Esophagus squamous epithelium (tissue), 5 donors: Measurements from ENCODE around the gene FAM78B. TPM values are rescaled to one million over a fixed set of nuclear protein-coding genes. Genes with fewer than 3 reads are reported as not detected.

Source experiments
- DNase-seq: peaks from one replicate; lab custom pipeline; 2025; lab: John Stamatoyannopoulos, UW
- H3K27ac ChIP-seq, 4 donors: fragments of 200-600 bp; sonication (generic); one replicate each; pipeline ENCODE4 v1.5.1; 2016 to 2019; ENCODE audit warnings: mild to moderate bottlenecking in 1 of 4
- H3K27me3 ChIP-seq, 4 donors: fragments of 200-600 bp; sonication (generic); 1 replicate in 3 of 4; 2 replicates in 1 of 4; pipeline versions ENCODE4 v1.5.1 to v1.6.0; 2017 to 2021; ENCODE audit warnings: antibody characterized with exemption in 1 of 4
- H3K36me3 ChIP-seq, 3 donors: fragments of 200-600 bp; sonication (generic); one replicate each; pipeline ENCODE4 v1.5.1; 2016 to 2019
- H3K4me1 ChIP-seq, 3 donors: fragments of 200-600 bp; sonication (generic); one replicate each; pipeline ENCODE4 v1.5.1; 2017 to 2019
- H3K4me3 ChIP-seq, 4 donors: fragments of 200-600 bp; sonication (generic); 1 replicate in 3 of 4; 2 replicates in 1 of 4; pipeline ENCODE4 v1.5.1; 2016 to 2019; ENCODE audit warnings: mild to moderate bottlenecking in 2 of 4, moderate library complexity in 1 of 4
- H3K9me3 ChIP-seq, 3 donors: fragments of 200-600 bp; sonication (generic); one replicate each; pipeline ENCODE4 v1.5.1; 2016 to 2019
- POLR2A ChIP-seq, 4 donors: fragments of 450-650 bp; IDR thresholded peaks; one replicate each; pipeline ENCODE4 v1.6.1; 2017; ENCODE audit warnings: antibody characterized with exemption in 4 of 4, mild to moderate bottlenecking in 4 of 4, moderate library complexity in 3 of 4
- WGBS, 2 donors: methylation state at CpG; one replicate each; pipeline ENCODE4 v1.1.5; 2018; 5-methylcytosine and 5-hydroxymethylcytosine counted together
- intact Hi-C: fragments of 100-400 bp; cut with DNase I; formaldehyde crosslinking; loops from one replicate; pipeline ENCODE4 v1.15.0; 2022
- total RNA-seq, 4 donors: library from RNA; depleted of rRNA; stranded (reverse); fragments of >200 nt; gene quantifications; one replicate each; pipeline ENCODE4 v1.1.0, GENCODE V29; 2016
- TF ChIP-seq, protein P1 (sequence below), 6 experiments: fragments of 450-650 bp in 4 of 6; fragments of 200-600 bp in 2 of 6; sonication (generic) in 2 of 6; IDR thresholded peaks; one replicate each; pipeline ENCODE4 v1.5.1; 2016 to 2019; ENCODE audit warnings: antibody characterized with exemption in 6 of 6, mild to moderate bottlenecking in 4 of 6, moderate library complexity in 4 of 6
- donor health status: DM: yes; HTN: yes; CAD: no.

The FAM78B gene
- total RNA-seq, 4 donors from 2014 or later: 0.26 to 1.7 (median 0.64) TPM

DNA sequence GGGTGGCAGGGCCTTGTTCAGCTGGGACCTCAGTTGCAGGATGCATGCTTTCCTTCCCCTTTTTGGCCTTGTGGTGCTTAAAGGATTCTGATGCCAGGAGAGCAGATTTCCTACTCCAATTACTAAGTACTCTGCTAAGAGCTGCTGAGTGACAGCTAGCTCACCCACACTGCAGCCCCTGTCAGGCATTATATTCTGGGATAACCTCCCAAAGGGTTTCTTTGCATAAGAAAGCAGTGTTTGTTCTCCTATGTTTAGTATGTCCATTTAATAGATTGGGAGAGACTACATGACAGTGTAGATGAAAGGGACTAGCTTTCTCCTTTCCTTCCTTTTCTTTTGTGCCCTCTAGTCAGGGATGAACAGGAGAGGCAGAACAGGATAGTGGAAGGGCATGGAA is 100.7 kb downstream of the FAM78B start:
- no peak overlapping the region for H3K4me3 ChIP-seq
- no peaks in the 10 kb centered on the region for H3K36me3 ChIP-seq
- no peaks in the 10 kb centered on the region for H3K27me3 ChIP-seq
- H3K27ac ChIP-seq: no peak overlapping the region
- TF ChIP-seq, protein P1, sequence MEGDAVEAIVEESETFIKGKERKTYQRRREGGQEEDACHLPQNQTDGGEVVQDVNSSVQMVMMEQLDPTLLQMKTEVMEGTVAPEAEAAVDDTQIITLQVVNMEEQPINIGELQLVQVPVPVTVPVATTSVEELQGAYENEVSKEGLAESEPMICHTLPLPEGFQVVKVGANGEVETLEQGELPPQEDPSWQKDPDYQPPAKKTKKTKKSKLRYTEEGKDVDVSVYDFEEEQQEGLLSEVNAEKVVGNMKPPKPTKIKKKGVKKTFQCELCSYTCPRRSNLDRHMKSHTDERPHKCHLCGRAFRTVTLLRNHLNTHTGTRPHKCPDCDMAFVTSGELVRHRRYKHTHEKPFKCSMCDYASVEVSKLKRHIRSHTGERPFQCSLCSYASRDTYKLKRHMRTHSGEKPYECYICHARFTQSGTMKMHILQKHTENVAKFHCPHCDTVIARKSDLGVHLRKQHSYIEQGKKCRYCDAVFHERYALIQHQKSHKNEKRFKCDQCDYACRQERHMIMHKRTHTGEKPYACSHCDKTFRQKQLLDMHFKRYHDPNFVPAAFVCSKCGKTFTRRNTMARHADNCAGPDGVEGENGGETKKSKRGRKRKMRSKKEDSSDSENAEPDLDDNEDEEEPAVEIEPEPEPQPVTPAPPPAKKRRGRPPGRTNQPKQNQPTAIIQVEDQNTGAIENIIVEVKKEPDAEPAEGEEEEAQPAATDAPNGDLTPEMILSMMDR (IDR thresholded peaks at IDR 0.05): no peak
- intact Hi-C loops: no loop called here
- no peaks in the 10 kb centered on the region for H3K4me1 ChIP-seq
- DNase-seq: no peak
- H3K9me3 ChIP-seq: no peaks in the 10 kb centered on the region

DNA sequence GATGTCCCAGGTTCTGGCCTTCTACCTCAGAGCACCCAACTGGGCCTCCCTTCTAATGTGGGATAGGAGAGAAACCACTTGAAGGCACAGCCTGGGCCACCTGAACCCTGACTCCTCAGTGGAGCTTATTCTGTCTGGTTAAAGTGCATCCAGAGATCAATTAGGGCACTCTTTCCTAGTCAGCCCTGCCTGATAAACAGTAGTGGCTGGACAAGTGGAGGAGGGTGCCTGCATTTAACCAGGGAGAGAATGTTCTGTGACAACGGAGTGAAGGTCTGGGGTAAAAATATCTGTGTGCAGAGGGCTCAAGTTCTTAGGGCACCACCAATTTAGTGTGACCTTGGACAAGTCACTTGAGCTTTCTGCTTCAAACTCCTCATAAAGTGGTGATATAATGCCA is 101.8 kb downstream of the FAM78B start:
- 67 to 86% methylated on average over 1 of the region's 1 CpG for WGBS, 2 donors
- no peak for DNase-seq
- TF ChIP-seq, protein P1 (IDR thresholded peaks at IDR 0.05): no peak
- no peak for TF ChIP-seq POLR2A (IDR thresholded peaks at IDR 0.05)
- no peaks in the 10 kb centered on the region for H3K4me1 ChIP-seq
- intact Hi-C loops: no loop called here
- H3K9me3 ChIP-seq: no peaks in the 10 kb centered on the region
- H3K27ac ChIP-seq: no peak overlapping the region
- H3K27me3 ChIP-seq: no peaks in the 10 kb centered on the region
- H3K4me3 ChIP-seq: no peak overlapping the region
- H3K36me3 ChIP-seq: no peaks in the 10 kb centered on the region

DNA sequence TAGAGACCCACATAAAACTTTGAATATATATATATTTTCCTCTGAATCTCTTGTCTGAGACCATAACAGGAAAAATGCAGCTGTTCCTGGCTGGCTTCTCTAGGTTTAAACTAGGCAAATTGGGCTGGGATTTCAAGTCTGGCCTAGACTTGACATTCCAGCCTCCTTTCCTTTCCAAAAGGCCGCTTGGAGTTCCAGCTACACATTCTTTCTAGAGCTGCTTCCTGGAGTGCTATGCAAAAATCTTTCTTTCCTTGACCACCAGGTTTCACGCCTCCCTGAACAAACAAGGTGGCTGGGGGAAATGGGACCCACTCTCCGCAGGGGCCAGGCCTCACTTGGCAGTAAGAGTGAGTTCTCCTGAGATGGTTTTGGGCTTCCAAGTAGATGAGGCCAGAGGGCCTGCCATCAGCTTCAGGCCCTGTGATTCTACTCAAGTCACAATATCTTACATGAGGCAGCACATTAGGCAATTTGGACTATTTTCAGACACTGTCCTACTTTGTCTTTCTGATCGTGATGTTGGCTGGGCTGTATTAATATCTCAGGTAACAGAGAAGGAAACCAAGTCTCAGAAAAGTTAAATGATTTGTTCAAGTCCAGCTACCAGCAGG is 102.4 kb downstream of the FAM78B start:
- Histone ChIP-seq H3K27me3 (no peaks in the 10 kb centered on the region), H3K36me3 (no peaks in the 10 kb centered on the region), H3K4me3 (no peak overlapping the region), H3K4me1 (no peaks in the 10 kb centered on the region), H3K27ac (no peak overlapping the region), H3K9me3 (no peaks in the 10 kb centered on the region)
- no peak for DNase-seq
- WGBS, 2 donors: 52 to 53% methylated on average over 2 to 4 of the region's 4 CpGs
- intact Hi-C loops: no loop called here
- TF ChIP-seq POLR2A (IDR thresholded peaks at IDR 0.05): no peak
- TF ChIP-seq, protein P1 (IDR thresholded peaks at IDR 0.05): no peak

DNA sequence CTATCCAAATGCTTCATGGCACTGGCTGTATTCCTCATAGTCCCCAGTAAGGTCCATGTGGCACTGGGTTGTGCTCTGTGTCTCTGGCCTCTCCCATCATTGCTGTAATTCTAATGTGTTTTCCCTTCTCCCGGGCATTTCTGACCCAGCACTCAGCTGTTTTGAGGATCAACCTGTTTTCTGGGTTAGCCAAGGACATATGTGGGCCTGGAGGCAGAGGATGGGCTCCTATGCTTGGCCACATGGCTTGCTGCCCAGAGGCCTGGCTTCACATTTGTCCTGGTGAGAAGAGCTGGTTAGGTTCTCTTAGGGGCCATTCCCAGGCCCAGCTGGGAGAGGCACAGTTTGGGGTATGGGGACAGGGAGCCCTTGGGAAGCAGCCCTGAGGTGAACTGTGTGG is 103.1 kb downstream of the FAM78B start:
- H3K36me3 ChIP-seq: no peaks in the 10 kb centered on the region
- TF ChIP-seq, protein P1 (IDR thresholded peaks at IDR 0.05): no peak
- TF ChIP-seq POLR2A (IDR thresholded peaks at IDR 0.05): no peak
- no peak overlapping the region for H3K27ac ChIP-seq
- H3K27me3 ChIP-seq: no peaks in the 10 kb centered on the region
- WGBS, 2 donors: 50% methylated on average over 1 of the region's 1 CpG; no CpG with 5 or more reads in 1 of the 2 donors
- no peak for DNase-seq
- H3K4me3 ChIP-seq: no peak overlapping the region
- intact Hi-C loops: no loop called here
- no peaks in the 10 kb centered on the region for H3K4me1 ChIP-seq
- no peaks in the 10 kb centered on the region for H3K9me3 ChIP-seq

DNA sequence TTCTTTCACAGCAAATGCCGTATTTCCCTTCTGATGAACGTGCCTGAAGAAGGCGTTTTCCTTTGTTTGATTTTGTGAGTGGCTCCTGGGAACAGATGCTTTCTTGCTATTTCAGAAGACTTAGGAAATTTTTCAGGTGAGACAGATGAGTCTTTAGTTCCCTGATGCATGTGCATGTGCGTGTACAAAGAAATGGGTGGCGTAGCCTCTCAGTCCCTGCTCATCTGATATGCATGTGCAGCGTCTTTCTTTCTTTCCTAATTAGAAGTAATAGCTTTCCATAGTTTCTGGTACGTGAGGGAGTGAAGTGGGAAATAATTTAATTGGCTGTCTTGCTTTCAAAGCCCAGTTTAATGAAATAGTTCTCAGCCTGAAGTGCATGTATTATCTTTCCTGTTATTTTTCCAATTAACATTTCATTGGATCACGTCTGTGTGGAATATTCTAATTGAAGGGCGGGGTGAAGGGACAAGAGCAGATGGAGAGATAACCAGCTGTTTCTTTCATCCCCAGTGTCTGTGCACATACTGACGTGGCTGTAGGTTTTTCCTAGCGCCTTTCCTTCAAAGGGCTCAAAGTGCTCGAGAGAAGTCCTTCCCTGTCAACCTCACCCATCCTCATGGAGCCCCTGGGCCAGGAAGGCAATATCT is 104.3 kb downstream of the FAM78B start:
- no peak for DNase-seq
- H3K27ac ChIP-seq: no peak overlapping the region
- H3K4me3 ChIP-seq: no peak overlapping the region
- intact Hi-C loops: no loop called here
- TF ChIP-seq, protein P1 (IDR thresholded peaks at IDR 0.05): no peak
- no peak for TF ChIP-seq POLR2A (IDR thresholded peaks at IDR 0.05)
- H3K4me1 ChIP-seq: no peaks in the 10 kb centered on the region
- no peaks in the 10 kb centered on the region for H3K9me3 ChIP-seq
- WGBS, 2 donors: 70% methylated on average over 10 to 12 of the region's 12 CpGs
- H3K27me3 ChIP-seq: no peaks in the 10 kb centered on the region
- no peaks in the 10 kb centered on the region for H3K36me3 ChIP-seq
